IMR-90 (cell line): Measurements from ENCODE around the gene PRKCSH. TPM values are rescaled to one million over a fixed set of nuclear protein-coding genes. Genes with fewer than 3 reads are reported as not detected.

Experiments used
- ATAC-seq: fragments of 200-7000 bp; cut with Tn5 transposase; 2 replicates; pipeline ENCODE4 v1.9.1; 2020; ENCODE audit warnings: low read depth, mild to moderate bottlenecking, moderate library complexity
- BruUV-seq: library from RNA; stranded (reverse); fragments of 400-500 nt; replicated peaks from 2 replicates; lab custom pipeline; 2021; lab: Mats Ljungman, UMichigan
- CTCF ChIA-PET: fragments of 300-600 bp; formaldehyde crosslinking; extraction: SDS; loops from one replicate; lab custom pipeline; 2021; ENCODE audit warnings: antibody characterized with exemption; lab: Yijun Ruan, JAX
- POLR2A ChIA-PET: fragments of 300-600 bp; sonication (Branson Sonifier 250); formaldehyde crosslinking; loops from one replicate; lab custom pipeline; 2022; ENCODE audit warnings: antibody characterized with exemption; ENCODE audit not compliant: unreplicated experiment; lab: Charles Lee
- DNase-seq: peaks from one replicate; pipeline ENCODE4 v3.0.0; 2013
- H2AFZ ChIP-seq: replicated peaks from 2 replicates; pipeline ENCODE3; 2013; ENCODE audit warnings: low read length, mild to moderate bottlenecking; ENCODE audit not compliant: poor library complexity
- H2AK5ac ChIP-seq: 2 replicates; pipeline ENCODE4 v1.6.1; 2013; ENCODE audit warnings: low read depth, low read length, inconsistent platforms
- H2AK9ac ChIP-seq: replicated peaks from 2 replicates; pipeline ENCODE3; 2013; ENCODE audit warnings: mild to moderate bottlenecking, low read depth, low read length, moderate library complexity; ENCODE audit not compliant: poor library complexity
- H2BK120ac ChIP-seq: 2 replicates; pipeline ENCODE4 v1.6.1; 2013; ENCODE audit warnings: low read depth, low read length, inconsistent platforms
- H2BK15ac ChIP-seq: 3 replicates; pipeline ENCODE4 v1.6.1; 2013; ENCODE audit warnings: low read depth, low read length, inconsistent platforms
- H2BK20ac ChIP-seq: 2 replicates; pipeline ENCODE4 v1.6.1; 2013; ENCODE audit warnings: low read depth, mild to moderate bottlenecking, inconsistent platforms, low read length, moderate library complexity
- H2BK5ac ChIP-seq: 2 replicates; pipeline ENCODE4 v1.6.1; 2013; ENCODE audit warnings: mild to moderate bottlenecking, low read depth, low read length, inconsistent platforms; ENCODE audit not compliant: poor library complexity, severe bottlenecking
- H3K14ac ChIP-seq: replicated peaks from 2 replicates; pipeline ENCODE4 v1.6.1; 2013; ENCODE audit warnings: low read depth, low read length, inconsistent platforms
- H3K18ac ChIP-seq: 2 replicates; pipeline ENCODE4 v1.6.1; 2013; ENCODE audit warnings: low read depth, low read length, control low read depth
- H3K23ac ChIP-seq: 2 replicates; pipeline ENCODE4 v1.6.1; 2013; ENCODE audit warnings: low read depth, low read length, inconsistent platforms
- H3K27ac ChIP-seq: 2 replicates; pipeline ENCODE4 v1.5.1; 2013; ENCODE audit warnings: mild to moderate bottlenecking, control low read depth, low read length; ENCODE audit not compliant: insufficient read depth
- H3K27me3 ChIP-seq: 2 replicates; pipeline ENCODE4 v1.6.1; 2013; ENCODE audit warnings: low read length; ENCODE audit not compliant: control insufficient read depth, insufficient read depth
- H3K36me3 ChIP-seq: 2 replicates; pipeline ENCODE4 v1.6.1; 2013; ENCODE audit warnings: low read length, mixed read lengths; ENCODE audit not compliant: control insufficient read depth, insufficient read depth
- H3K4ac ChIP-seq: 2 replicates; pipeline ENCODE4 v1.6.1; 2013; ENCODE audit warnings: low read depth, low read length, inconsistent platforms
- H3K4me1 ChIP-seq: 2 replicates; pipeline ENCODE4 v1.6.1; 2013; ENCODE audit warnings: low read length, mixed read lengths; ENCODE audit not compliant: control insufficient read depth, insufficient read depth
- H3K4me2 ChIP-seq: 2 replicates; pipeline ENCODE4 v1.6.1; 2013; ENCODE audit warnings: low read depth, mild to moderate bottlenecking, control low read depth, low read length, moderate library complexity
- H3K4me3 ChIP-seq: 2 replicates; pipeline ENCODE4 v1.5.1; 2013; ENCODE audit warnings: low read depth, mild to moderate bottlenecking, control low read depth, low read length, moderate library complexity; ENCODE audit not compliant: insufficient read depth
- H3K56ac ChIP-seq: 2 replicates; pipeline ENCODE4 v1.6.1; 2013; ENCODE audit warnings: low read length, inconsistent platforms; ENCODE audit not compliant: insufficient read depth; ENCODE audit errors: extremely low read depth
- H3K79me1 ChIP-seq, 2 experiments: 2 replicates each; pipeline ENCODE4 v1.6.1; 2013; ENCODE audit warnings: low read length in 2 of 2, inconsistent platforms in 1 of 2, low read depth in 1 of 2
- H3K9ac ChIP-seq: 2 replicates; pipeline ENCODE4 v1.6.1; 2013; ENCODE audit warnings: low read depth, low read length, control low read depth
- H3K9me1 ChIP-seq: 2 replicates; pipeline ENCODE4 v1.6.1; 2013; ENCODE audit warnings: low read length, inconsistent platforms; ENCODE audit not compliant: insufficient read depth
- H3K9me3 ChIP-seq: 2 replicates; pipeline ENCODE4 v1.6.1; 2013; ENCODE audit warnings: low read length; ENCODE audit not compliant: control insufficient read depth, insufficient read depth
- H4K20me1 ChIP-seq: 2 replicates; pipeline ENCODE4 v1.6.1; 2013; ENCODE audit warnings: low read length, inconsistent platforms; ENCODE audit not compliant: insufficient read depth
- H4K5ac ChIP-seq: 2 replicates; pipeline ENCODE4 v1.6.1; 2013; ENCODE audit warnings: mild to moderate bottlenecking, low read depth, low read length, control low read depth
- H4K8ac ChIP-seq, 2 experiments: 2 replicates each; pipeline ENCODE4 v1.6.1; 2013; ENCODE audit warnings: low read depth in 2 of 2, low read length in 2 of 2, control low read depth in 1 of 2, inconsistent platforms in 1 of 2
- H4K91ac ChIP-seq: 2 replicates; pipeline ENCODE4 v1.6.1; 2013; ENCODE audit warnings: low read depth, low read length, inconsistent platforms; ENCODE audit not compliant: insufficient read depth
- BHLHE40 ChIP-seq: fragments of 150-350 bp; IDR thresholded peaks from 2 replicates; pipeline ENCODE4 v1.6.1; 2016; ENCODE audit warnings: mild to moderate bottlenecking, low read depth, low read length
- CHD1 ChIP-seq: IDR thresholded peaks from 2 replicates; pipeline ENCODE4 v1.6.1; 2012; ENCODE audit warnings: low read depth, low read length, improper control_type of control experiment
- MAZ ChIP-seq: IDR thresholded peaks from 2 replicates; pipeline ENCODE4 v1.6.1; 2012; ENCODE audit warnings: low read depth, mild to moderate bottlenecking, low read length, improper control_type of control experiment, moderate library complexity, borderline replicate concordance
- NFE2L2 ChIP-seq: fragments of 150-350 bp; IDR thresholded peaks from 2 replicates; pipeline ENCODE4 v1.6.1; 2016; ENCODE audit warnings: low read depth, mild to moderate bottlenecking, low read length
- POLR2A ChIP-seq: IDR thresholded peaks from 2 replicates; pipeline ENCODE4 v1.6.1; 2012; ENCODE audit warnings: mild to moderate bottlenecking, low read depth, low read length
- RAD21 ChIP-seq: IDR thresholded peaks from 2 replicates; pipeline ENCODE4 v1.6.1; 2012; ENCODE audit warnings: low read length, improper control_type of control experiment
- RCOR1 ChIP-seq: IDR thresholded peaks from 2 replicates; pipeline ENCODE4 v1.6.1; 2012; ENCODE audit warnings: mild to moderate bottlenecking, low read length, improper control_type of control experiment; ENCODE audit not compliant: insufficient replicate concordance
- RFX5 ChIP-seq: IDR thresholded peaks from 2 replicates; pipeline ENCODE4 v1.8.0; 2012; ENCODE audit warnings: low read depth, mild to moderate bottlenecking, low read length, moderate library complexity
- SMC3 ChIP-seq: fragments of 150-350 bp; IDR thresholded peaks from 2 replicates; pipeline ENCODE4 v1.6.1; 2016; ENCODE audit warnings: low read depth, mild to moderate bottlenecking, antibody characterized with exemption, low read length, moderate library complexity
- WGBS, 2 experiments: methylation state at CpG; one replicate each; pipeline versions ENCODE4 v1.1.5 to v1.1.7; 2013; ENCODE audit warnings: missing lambda C conversion rate in 2 of 2; ENCODE audit not compliant: insufficient read length in 1 of 2; ENCODE audit errors: extremely low coverage in 2 of 2; 5-methylcytosine and 5-hydroxymethylcytosine counted together
- dilution Hi-C: fragments of 300-500 bp; cut with HindIII; formaldehyde crosslinking; loops from one replicate; pipeline ENCODE4 v1.14.3; 2018; ENCODE audit warnings: low sequenced_read_pairs; ENCODE audit not compliant: unreplicated experiment
- in situ Hi-C: fragments of 300-500 bp; cut with MboI; formaldehyde crosslinking; loops from 3 replicates; pipeline ENCODE4 v1.14.3; 2019; ENCODE audit warnings: low sequenced_read_pairs, inconsistent platforms, mixed read lengths
- intact Hi-C: fragments of 100-400 bp; cut with micrococcal nuclease; formaldehyde crosslinking; loops from 2 replicates; pipeline ENCODE4 v1.10.0; 2022
- polyA plus RNA-seq, 3 experiments: library from polyadenylated mRNA; depleted of rRNA; stranded (reverse); fragments of >200 nt; gene quantifications; 2 replicates each; pipeline ENCODE4 v1.2.3, GENCODE V29; 2012; ENCODE audit warnings: low replicate concordance in 1 of 3
- total RNA-seq: library from RNA; depleted of rRNA; stranded (reverse); fragments of >200 nt; gene quantifications from 2 replicates; pipeline ENCODE4 v1.2.3, GENCODE V29; 2012
- TF ChIP-seq, protein P1 (sequence below): fragments of 150-350 bp; IDR thresholded peaks from 2 replicates; pipeline ENCODE4 v1.6.1; 2016; ENCODE audit warnings: low read depth, mild to moderate bottlenecking, low read length, moderate library complexity, borderline replicate concordance
- TF ChIP-seq, protein P2 (sequence below): conservative IDR thresholded peaks from 2 replicates; pipeline ENCODE4 v1.5.1; 2012; ENCODE audit warnings: mild to moderate bottlenecking, low read depth, low read length, improper control_type of control experiment
- TF ChIP-seq, protein P3 (sequence below): fragments of 150-350 bp; IDR thresholded peaks from 2 replicates; pipeline ENCODE4 v1.6.1; 2017; ENCODE audit warnings: mild to moderate bottlenecking, antibody characterized with exemption, low read length, low read depth

The PRKCSH gene
- total and polyA plus RNA-seq, 2 of the 4 experiments (the other 2 are of a cell fraction) = 36.0 to 252 TPM

DNA sequence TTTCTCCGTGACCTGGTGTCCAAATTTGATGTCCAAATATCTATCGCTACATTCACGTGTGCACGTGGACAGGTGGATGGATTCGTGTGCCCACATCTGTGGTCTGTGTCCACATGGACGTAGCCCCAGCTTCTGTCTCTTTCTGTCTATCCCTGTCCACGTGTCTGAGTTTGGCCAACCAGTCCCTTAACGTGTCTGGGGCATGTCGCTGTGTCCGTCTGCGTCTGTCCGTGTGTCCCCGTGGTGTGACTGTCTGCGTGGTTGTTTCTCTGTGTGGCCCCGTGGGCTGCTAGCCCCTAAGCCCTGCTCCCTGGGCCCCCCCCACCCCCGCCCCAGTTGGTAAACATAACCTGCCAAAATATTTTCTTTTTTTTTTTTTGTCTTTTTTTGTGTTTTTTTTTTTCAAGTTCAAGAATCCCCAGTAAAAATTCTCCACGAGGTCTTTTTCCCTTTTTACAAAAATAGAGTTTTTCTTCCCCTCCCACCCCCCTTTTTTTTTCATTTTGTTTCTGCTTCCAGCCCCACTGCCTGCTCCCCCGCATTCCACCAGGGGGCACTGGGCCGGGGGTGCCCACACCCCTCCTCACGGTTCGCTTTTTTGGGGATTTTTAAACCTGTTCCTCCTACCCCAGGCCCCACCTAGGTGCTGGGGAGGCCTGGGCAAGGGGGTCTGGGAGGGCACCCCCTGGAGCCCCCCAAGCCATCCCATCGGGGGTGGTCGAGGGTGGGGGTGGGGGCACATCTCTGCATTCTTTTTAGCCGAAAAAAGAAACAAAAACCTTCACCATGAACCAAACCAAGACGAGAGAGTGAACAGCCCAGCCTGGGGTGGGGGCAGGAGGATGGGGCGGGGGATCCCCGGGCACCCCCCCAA, 18.3 kb downstream of the PRKCSH start:
- no peak overlapping the region for H2AK9ac ChIP-seq
- no peak overlapping the region for H3K23ac ChIP-seq
- H3K27me3 ChIP-seq = no peaks in the 10 kb centered on the region; the same call in 1 of the 2 replicates
- H2BK15ac ChIP-seq = no peak overlapping the region
- H3K9ac ChIP-seq = no peak overlapping the region
- H3K56ac ChIP-seq = no peak overlapping the region
- H3K9me1 ChIP-seq = no peaks in the 10 kb centered on the region
- CTCF ChIA-PET = interaction anchor here (0.6 kb wide), 1 partner anchor 345 kb away, joined by 3 read pairs; no protein-coding TSS in a partner anchor
- no peak overlapping the region for H3K18ac ChIP-seq
- in situ Hi-C loops (no loop called here), intact Hi-C loops (no loop called here), dilution Hi-C loops (no loop called here)
- H3K79me1 ChIP-seq = no peaks in the 10 kb centered on the region
- WGBS, 2 experiments = 92% methylated on average over 11 of the region's 27 CpGs; no CpG with 5 or more reads in 1 of the 2 experiments
- ATAC-seq (no peak), DNase-seq (no peak)
- H4K8ac ChIP-seq = peak overlapping the region in 1 of 2 experiments; percentile 63; a peak in 1 of 4 replicates
- no peaks in the 10 kb centered on the region for H3K9me3 ChIP-seq
- H2AK5ac ChIP-seq = no peak overlapping the region
- H4K5ac ChIP-seq = no peak overlapping the region
- no peak overlapping the region for H3K4me2 ChIP-seq
- no peak overlapping the region for H2BK120ac ChIP-seq
- H4K91ac ChIP-seq = no peak overlapping the region
- BruUV-seq = no TSS peak
- no peak overlapping the region for H2BK20ac ChIP-seq
- H3K27ac ChIP-seq = no peak overlapping the region
- peaks cover 12% of the 10 kb centered on the region for H3K36me3 ChIP-seq
- no peak overlapping the region for H3K4ac ChIP-seq
- TF ChIP-seq MAZ = no peak
- no peak for TF ChIP-seq RCOR1
- TF ChIP-seq SMC3 = 0 out of 2 replicates have a peak, but pooled peaks have one; percentile 9
- no peak for TF ChIP-seq BHLHE40
- TF ChIP-seq NFE2L2 = no peak
- no peak for TF ChIP-seq CHD1
- 0 out of 2 replicates have a peak, but pooled peaks have one; percentile 7 for TF ChIP-seq RAD21
- no peak for TF ChIP-seq POLR2A
- TF ChIP-seq, protein P1, sequence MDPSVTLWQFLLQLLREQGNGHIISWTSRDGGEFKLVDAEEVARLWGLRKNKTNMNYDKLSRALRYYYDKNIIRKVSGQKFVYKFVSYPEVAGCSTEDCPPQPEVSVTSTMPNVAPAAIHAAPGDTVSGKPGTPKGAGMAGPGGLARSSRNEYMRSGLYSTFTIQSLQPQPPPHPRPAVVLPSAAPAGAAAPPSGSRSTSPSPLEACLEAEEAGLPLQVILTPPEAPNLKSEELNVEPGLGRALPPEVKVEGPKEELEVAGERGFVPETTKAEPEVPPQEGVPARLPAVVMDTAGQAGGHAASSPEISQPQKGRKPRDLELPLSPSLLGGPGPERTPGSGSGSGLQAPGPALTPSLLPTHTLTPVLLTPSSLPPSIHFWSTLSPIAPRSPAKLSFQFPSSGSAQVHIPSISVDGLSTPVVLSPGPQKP = no peak
- TF ChIP-seq, protein P2, sequence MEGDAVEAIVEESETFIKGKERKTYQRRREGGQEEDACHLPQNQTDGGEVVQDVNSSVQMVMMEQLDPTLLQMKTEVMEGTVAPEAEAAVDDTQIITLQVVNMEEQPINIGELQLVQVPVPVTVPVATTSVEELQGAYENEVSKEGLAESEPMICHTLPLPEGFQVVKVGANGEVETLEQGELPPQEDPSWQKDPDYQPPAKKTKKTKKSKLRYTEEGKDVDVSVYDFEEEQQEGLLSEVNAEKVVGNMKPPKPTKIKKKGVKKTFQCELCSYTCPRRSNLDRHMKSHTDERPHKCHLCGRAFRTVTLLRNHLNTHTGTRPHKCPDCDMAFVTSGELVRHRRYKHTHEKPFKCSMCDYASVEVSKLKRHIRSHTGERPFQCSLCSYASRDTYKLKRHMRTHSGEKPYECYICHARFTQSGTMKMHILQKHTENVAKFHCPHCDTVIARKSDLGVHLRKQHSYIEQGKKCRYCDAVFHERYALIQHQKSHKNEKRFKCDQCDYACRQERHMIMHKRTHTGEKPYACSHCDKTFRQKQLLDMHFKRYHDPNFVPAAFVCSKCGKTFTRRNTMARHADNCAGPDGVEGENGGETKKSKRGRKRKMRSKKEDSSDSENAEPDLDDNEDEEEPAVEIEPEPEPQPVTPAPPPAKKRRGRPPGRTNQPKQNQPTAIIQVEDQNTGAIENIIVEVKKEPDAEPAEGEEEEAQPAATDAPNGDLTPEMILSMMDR = peak; percentile 35
- TF ChIP-seq RFX5 = no peak
- TF ChIP-seq, protein P3, sequence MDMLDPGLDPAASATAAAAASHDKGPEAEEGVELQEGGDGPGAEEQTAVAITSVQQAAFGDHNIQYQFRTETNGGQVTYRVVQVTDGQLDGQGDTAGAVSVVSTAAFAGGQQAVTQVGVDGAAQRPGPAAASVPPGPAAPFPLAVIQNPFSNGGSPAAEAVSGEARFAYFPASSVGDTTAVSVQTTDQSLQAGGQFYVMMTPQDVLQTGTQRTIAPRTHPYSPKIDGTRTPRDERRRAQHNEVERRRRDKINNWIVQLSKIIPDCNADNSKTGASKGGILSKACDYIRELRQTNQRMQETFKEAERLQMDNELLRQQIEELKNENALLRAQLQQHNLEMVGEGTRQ = no peak
- POLR2A ChIA-PET = no interaction called here
- H3K4me1 ChIP-seq = no peaks in the 10 kb centered on the region; the same call in 1 of the 2 replicates
- no peak overlapping the region for H3K14ac ChIP-seq
- H4K20me1 ChIP-seq = no peaks in the 10 kb centered on the region
- H3K4me3 ChIP-seq = no peak overlapping the region
- peak overlapping the region; percentile 19 for H2AFZ ChIP-seq
- H2BK5ac ChIP-seq = no peak overlapping the region
